ENCODE measurements around the gene KCNH2. TPM values are rescaled to one million over a fixed set of nuclear protein-coding genes. Genes with fewer than 3 reads are reported as not detected.

The KCNH2 gene
- total RNA-seq, 1 experiment from 2014 or later, result 1.8 TPM

DNA sequence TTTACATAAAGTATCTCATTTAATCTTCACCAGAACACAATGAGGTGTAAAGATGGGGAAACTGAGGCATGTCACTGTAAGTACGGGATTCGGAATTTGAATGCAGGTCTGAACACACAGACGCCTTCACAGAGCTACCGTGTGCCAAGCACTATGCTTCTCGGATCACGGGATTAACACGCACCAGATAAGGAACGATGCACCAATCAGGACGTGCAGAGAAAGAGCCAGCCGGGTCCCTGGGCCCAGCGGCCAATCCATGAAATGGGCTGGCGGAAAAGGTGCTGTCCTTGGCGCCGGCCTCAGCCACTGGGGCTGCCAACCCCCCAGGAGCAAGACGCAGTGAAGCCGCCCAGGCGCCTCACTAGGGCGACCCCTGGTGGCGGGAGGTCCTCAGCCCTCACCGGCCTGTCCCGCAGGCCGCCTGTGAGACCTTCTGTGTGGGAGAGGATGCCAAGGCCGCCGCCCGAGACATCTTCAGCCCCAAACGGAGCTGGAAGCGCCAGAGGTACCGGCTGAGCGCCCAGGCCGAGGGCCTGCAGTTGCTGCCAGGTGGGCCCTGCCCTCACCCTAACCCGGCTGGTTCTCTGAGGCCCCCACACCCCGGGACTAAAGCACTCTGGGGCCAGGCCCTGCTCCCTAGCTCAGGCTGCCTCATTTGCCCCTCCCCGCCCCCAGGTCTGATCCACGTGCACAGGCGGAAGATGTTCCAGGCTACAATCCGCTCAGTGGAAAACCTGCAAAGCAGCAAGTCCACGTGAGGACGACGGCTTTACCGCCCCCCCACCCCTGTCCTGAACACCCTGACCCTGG, 30.6 kb upstream of the KCNH2 start:
- no peak for TF ChIP-seq POLR2AphosphoS5 (IDR thresholded peaks at IDR 0.05; ENCODE audit: low read depth, low read length)
- TF ChIP-seq SIN3A (IDR thresholded peaks at IDR 0.05; ENCODE audit: borderline replicate concordance, insufficient read depth, low read depth, low read length), result no peak
- TF ChIP-seq CTCF (IDR thresholded peaks at IDR 0.05), result peak; percentile 97
- TF ChIP-seq REST (IDR thresholded peaks at IDR 0.05; ENCODE audit: insufficient read depth in 1 of 2, low read depth in 2 of 2, low read length in 1 of 2), result no peak
- TF ChIP-seq TCF7L2 (IDR thresholded peaks at IDR 0.05; ENCODE audit: low read depth, low read length), result no peak
- no TSS peak for BruUV-seq (replicated peaks)
- no peak for DNase-seq (ENCODE audit: low read depth, low spot score)
- Histone ChIP-seq H3K27me3 (ENCODE audit: control insufficient read depth, insufficient read depth, low read length) (no peaks in the 10 kb centered on the region), H3K27ac (ENCODE audit: low read length) (peak overlapping the region; percentile 12; the same call in 1 of the 2 replicates), H3K36me3 (ENCODE audit: control insufficient read depth, insufficient read depth, low read length) (no peaks in the 10 kb centered on the region), H3K9me3 (ENCODE audit: control insufficient read depth, insufficient read depth, low read depth, low read length) (no peaks in the 10 kb centered on the region), H3K4me3 (ENCODE audit: low read depth in 2 of 2, low read length in 2 of 2) (peak overlapping the region; percentile 5 to 41; a peak in 2 of 4 replicates), H3K4me1 (ENCODE audit: control insufficient read depth, insufficient read depth, low read length) (peaks cover 34% of the 10 kb centered on the region)
- ChIA-PET POLR2A (no interaction called here), CTCF (interaction anchor here (0.8 to 2.4 kb wide), 7 partner anchors 10 to 68 kb away, joined by 3 to 11 read pairs (median 4); partner anchors contain the start of gene ABCB8)
- intact Hi-C loops (cut with micrococcal nuclease; ENCODE audit: unreplicated experiment), result no loop called here
- ATAC-seq, result peak; percentile 85
- in situ Hi-C loops (cut with HindIII; ENCODE audit: low pct_unique_long_range_greater_than_20kb, low sequenced_read_pairs), result no loop called here

DNA sequence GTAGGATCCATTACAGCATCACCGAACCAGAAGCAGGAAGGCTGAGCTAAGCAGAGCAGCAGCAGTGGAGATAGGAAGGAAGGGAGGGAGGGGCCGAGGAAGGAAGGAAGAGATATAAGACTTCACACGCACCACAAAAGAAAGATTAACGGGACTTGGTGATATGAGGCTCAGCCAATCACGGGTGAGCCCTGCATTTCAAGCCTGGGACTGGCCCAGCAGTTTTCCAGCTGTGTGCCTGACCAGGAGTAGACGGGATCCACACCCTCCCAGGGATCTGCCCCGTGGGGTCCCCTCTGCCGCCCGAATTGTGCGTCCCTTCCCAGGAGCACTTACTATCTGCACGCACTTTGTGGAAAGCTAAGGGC, 30.0 kb upstream of the KCNH2 start:
- CTCF ChIA-PET, result interaction anchor here (1.1 to 1.4 kb wide), 2 partner anchors 13 to 46 kb away, joined by 3 to 4 read pairs; no protein-coding TSS in a partner anchor
- H3K4me1 ChIP-seq (ENCODE audit: control insufficient read depth, insufficient read depth, low read length), result peaks cover 34% of the 10 kb centered on the region
- DNase-seq (ENCODE audit: low read depth, low spot score) (no peak), ATAC-seq (no peak)
- no TSS peak for BruUV-seq (replicated peaks)
- no peaks in the 10 kb centered on the region for H3K36me3 ChIP-seq (ENCODE audit: control insufficient read depth, insufficient read depth, low read length)
- H3K9me3 ChIP-seq (ENCODE audit: control insufficient read depth, insufficient read depth, low read depth, low read length), result no peaks in the 10 kb centered on the region
- peak overlapping the region; percentile 12; the same call in 1 of the 2 replicates for H3K27ac ChIP-seq (ENCODE audit: low read length)
- no peaks in the 10 kb centered on the region for H3K27me3 ChIP-seq (ENCODE audit: control insufficient read depth, insufficient read depth, low read length)
- in situ Hi-C loops (cut with HindIII; ENCODE audit: low pct_unique_long_range_greater_than_20kb, low sequenced_read_pairs) (no loop called here), intact Hi-C loops (cut with micrococcal nuclease; ENCODE audit: unreplicated experiment) (no loop called here)
- POLR2A ChIA-PET, result no interaction called here
- peak overlapping the region in 1 of 2 experiments; percentile 41; a peak in 2 of 4 replicates for H3K4me3 ChIP-seq (ENCODE audit: low read depth in 2 of 2, low read length in 2 of 2)
- TF ChIP-seq TCF7L2 (IDR thresholded peaks at IDR 0.05; ENCODE audit: low read depth, low read length), result no peak
- TF ChIP-seq POLR2AphosphoS5 (IDR thresholded peaks at IDR 0.05; ENCODE audit: low read depth, low read length), result no peak
- no peak for TF ChIP-seq REST (IDR thresholded peaks at IDR 0.05; ENCODE audit: insufficient read depth in 1 of 2, low read depth in 2 of 2, low read length in 1 of 2)
- TF ChIP-seq CTCF (IDR thresholded peaks at IDR 0.05), result no peak
- TF ChIP-seq SIN3A (IDR thresholded peaks at IDR 0.05; ENCODE audit: borderline replicate concordance, insufficient read depth, low read depth, low read length), result no peak
